ENCODE results near the gene ZFP92. TPM values are rescaled to one million over a fixed set of nuclear protein-coding genes. Genes with fewer than 3 reads are reported as not detected.

The ZFP92 gene
- total RNA-seq, 1 donor from 2014 or later, result 0.25 TPM

- no peaks in the 10 kb centered on the region for H3K9me3 ChIP-seq
- no peaks in the 10 kb centered on the region for H3K36me3 ChIP-seq
- H3K4me1 ChIP-seq, result no peaks in the 10 kb centered on the region
- no peak for DNase-seq (ENCODE audit: extremely low spot score in 2 of 2)
- H3K4me3 ChIP-seq, result no peak overlapping the region
- no peak overlapping the region for H3K27ac ChIP-seq
- no peak for TF ChIP-seq POLR2A (IDR thresholded peaks at IDR 0.05)
- no peak for TF ChIP-seq POLR2AphosphoS5 (IDR thresholded peaks at IDR 0.05; ENCODE audit: insufficient read depth in 1 of 2, low read depth in 1 of 2)
- no peak for TF ChIP-seq CTCF (IDR thresholded peaks at IDR 0.05)
- intact Hi-C loops (cut with DNase I), result no loop called here
- H3K27me3 ChIP-seq, result no peaks in the 10 kb centered on the region
These were observed 32.4 kb downstream of the ZFP92 start for GRCh38 chrX:153443476-153444332.

GRCh38 chrX:153444333-153445011, 33.2 kb downstream of the ZFP92 start:
- Histone ChIP-seq H3K4me1 (no peaks in the 10 kb centered on the region), H3K36me3 (no peaks in the 10 kb centered on the region), H3K27ac (no peak overlapping the region), H3K9me3 (no peaks in the 10 kb centered on the region), H3K4me3 (no peak overlapping the region), H3K27me3 (no peaks in the 10 kb centered on the region)
- no peak for TF ChIP-seq CTCF (IDR thresholded peaks at IDR 0.05)
- intact Hi-C loops (cut with DNase I), result no loop called here
- no peak for DNase-seq (ENCODE audit: extremely low spot score in 2 of 2)

GRCh38 chrX:153445106-153445855, 34.0 kb downstream of the ZFP92 start:
- H3K27ac ChIP-seq, result no peak overlapping the region
- no peak for DNase-seq (ENCODE audit: extremely low spot score in 2 of 2)
- no peaks in the 10 kb centered on the region for H3K9me3 ChIP-seq
- H3K4me1 ChIP-seq, result no peaks in the 10 kb centered on the region
- intact Hi-C loops (cut with DNase I), result no loop called here
- H3K4me3 ChIP-seq, result no peak overlapping the region
- H3K27me3 ChIP-seq, result no peaks in the 10 kb centered on the region
- no peaks in the 10 kb centered on the region for H3K36me3 ChIP-seq
- TF ChIP-seq CTCF (IDR thresholded peaks at IDR 0.05) (no peak), POLR2A (IDR thresholded peaks at IDR 0.05) (no peak), POLR2AphosphoS5 (IDR thresholded peaks at IDR 0.05; ENCODE audit: insufficient read depth in 1 of 2, low read depth in 1 of 2) (no peak)

GRCh38 chrX:153445856-153446635, 34.8 kb downstream of the ZFP92 start, which contains the start of gene TREX2:
TREX2 (minus strand) TSS chrX:153446056; CDS start chrX:153445430, 626 bp downstream.
- H3K9me3 ChIP-seq, result no peaks in the 10 kb centered on the region
- no peaks in the 10 kb centered on the region for H3K4me1 ChIP-seq
- no peak within 1 kb of the TSS for H3K27ac ChIP-seq
- no peaks in the 10 kb centered on the region for H3K27me3 ChIP-seq
- intact Hi-C loops (cut with DNase I), result no loop called here
- TF ChIP-seq POLR2AphosphoS5 (IDR thresholded peaks at IDR 0.05; ENCODE audit: insufficient read depth in 1 of 2, low read depth in 1 of 2) (no peak), POLR2A (IDR thresholded peaks at IDR 0.05) (no peak), CTCF (IDR thresholded peaks at IDR 0.05) (no peak)
- H3K36me3 ChIP-seq, result no peaks in the 10 kb centered on the region
- DNase-seq (ENCODE audit: extremely low spot score in 2 of 2), result no peak
- H3K4me3 ChIP-seq, result no peak within 1 kb of the TSS
